ENCODE measurements around the gene SHKBP1.

Gene SHKBP1

DNA sequence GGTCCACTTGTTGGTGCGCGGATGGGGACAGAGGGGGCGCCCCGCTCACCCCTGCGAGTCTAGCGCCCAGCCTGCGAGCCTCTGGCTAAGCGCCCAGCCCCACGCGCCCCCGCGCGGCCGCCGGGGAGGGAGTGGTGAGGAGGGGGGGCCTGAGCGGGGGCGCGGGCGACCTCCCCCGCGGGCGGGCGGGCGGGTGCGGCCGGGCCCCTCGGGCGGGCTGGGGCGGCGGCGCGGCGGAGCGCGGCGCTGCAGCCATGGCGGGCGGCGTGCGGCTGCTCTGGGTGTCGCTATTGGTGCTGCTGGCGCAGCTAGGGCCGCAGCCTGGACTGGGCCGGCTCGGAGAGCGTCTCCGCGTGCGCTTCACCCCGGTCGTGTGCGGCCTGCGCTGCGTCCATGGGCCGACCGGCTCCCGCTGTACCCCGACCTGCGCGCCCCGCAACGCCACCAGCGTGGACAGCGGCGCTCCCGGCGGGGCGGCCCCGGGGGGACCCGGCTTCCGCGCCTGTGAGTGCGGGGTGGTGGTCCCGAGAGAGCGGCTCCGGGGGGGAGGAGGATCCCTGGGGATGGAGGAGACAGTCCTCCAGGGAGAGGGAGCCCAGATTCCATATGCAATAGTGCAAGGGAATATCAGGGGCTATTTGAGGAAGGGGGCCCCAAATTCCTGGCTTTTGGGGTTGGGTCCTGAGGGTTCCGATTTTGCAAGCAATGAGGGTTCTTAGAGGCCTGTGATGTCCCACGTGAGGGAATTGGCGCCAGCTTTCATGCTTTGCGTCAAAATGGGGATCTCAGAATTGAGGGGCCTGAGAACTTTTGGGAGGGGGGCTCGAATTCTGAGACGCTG lies 24.7 kb downstream of the SHKBP1 start, which contains the start of gene LTBP4:
TSS of gene LTBP4 (plus strand) at position 236 of the 841 bp plus-strand sequence. CDS start at position 255, 19 bp downstream.
- no peak for DNase-seq

DNA sequence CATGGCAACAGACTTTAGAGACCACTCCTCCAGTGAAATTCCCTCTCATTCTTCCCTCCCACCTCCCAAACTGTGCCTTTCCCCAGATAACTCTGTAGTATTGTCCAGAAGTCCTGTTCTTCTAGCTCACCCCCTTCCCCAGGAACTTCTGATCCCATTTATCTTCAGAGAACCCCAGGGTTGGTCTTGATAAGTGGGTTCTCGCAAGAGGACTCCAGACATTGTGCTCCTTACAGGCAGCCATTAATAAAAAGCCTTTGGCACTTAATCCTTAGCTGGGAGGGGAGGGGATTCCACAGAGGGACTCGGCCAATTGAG lies 26.4 kb downstream of the SHKBP1 start:
- no peak for DNase-seq

DNA sequence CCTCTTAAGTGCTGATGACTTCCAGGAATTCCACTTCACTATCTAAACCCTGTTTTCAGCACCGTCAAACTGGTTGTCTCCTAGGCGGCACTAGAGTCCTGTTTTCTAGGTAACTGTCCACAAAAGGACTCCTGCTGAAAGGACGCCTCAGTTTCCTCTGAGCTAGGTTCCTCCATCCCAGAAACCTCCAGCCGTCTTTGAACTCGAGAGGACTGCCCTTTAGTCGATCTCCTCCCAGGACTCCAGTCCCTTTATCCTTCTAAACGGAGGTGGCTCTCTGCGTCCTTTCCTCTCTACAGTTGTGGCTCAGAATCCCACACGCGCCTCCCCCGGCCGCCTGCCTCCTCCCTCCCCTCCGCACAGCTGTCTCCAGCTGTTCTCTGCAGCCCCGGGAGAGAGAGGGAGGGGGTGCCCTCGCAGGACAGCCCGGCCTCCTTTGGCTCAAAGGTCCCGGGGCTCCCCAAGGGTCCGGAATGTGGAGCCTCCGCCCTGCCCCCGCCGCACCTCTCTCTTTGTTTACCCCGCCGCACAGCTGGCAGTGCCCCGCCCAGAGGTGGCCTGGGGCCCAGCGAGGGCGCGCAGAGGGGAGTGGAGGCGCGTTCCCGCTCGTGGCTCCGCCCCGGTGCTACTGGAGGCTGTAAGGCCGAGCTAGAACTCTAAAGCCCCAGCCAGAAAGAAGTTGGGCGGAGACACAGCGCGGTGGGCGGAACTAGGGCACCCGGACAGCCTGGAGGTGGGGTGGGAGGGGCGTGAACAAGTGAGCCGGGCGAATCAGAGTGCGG lies 26.9 kb downstream of the SHKBP1 start:
- peak; percentile 65 to 69 for DNase-seq

DNA sequence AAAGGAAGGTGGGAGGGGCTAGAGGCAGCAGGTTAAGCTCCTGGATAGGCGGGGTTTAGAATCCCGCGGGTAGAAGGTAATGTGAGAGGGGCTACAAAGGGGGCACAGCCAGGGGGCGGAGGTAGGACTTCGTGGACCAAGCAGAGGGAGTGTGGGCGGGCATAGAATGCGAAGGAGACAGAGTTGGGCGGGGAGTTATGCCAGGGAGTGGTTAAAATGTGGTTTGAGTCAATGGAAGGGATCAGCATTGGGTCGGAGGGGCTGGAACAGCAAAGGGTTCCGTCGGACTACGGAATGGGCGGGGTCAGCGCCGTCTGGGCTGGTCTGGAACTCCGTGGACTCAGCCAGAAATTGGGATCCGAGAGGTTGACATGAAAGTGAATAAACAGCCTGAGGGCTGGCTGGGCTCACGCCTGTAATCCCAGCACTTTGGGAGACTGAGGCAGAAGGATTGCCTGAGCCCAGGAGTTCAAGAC lies 27.5 kb downstream of the SHKBP1 start:
- no peak for DNase-seq

DNA sequence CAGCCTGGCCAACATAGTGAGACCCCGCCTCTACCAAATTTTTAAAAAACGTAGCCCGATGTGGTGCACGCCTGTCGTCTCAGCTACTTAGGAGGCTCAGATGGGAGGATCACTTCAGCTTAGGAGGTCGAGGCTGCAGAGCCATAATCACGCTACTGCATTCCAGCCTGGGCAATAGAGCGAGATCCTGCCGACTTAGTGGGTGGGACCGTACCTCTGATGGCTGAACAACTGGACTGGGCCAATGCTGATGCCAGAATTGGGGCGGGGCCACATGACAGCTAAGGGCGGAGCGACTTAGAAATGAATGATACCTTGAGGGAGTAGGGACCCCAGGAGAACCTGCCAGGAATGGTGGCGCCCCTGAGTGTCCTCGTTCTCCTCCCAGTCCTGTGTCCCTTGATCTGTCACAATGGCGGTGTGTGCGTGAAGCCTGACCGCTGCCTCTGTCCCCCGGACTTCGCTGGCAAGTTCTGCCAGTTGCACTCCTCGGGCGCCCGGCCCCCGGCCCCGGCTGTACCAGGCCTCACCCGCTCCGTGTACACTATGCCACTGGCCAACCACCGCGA lies 28.1 kb downstream of the SHKBP1 start:
- DNase-seq, result no peak

DNA sequence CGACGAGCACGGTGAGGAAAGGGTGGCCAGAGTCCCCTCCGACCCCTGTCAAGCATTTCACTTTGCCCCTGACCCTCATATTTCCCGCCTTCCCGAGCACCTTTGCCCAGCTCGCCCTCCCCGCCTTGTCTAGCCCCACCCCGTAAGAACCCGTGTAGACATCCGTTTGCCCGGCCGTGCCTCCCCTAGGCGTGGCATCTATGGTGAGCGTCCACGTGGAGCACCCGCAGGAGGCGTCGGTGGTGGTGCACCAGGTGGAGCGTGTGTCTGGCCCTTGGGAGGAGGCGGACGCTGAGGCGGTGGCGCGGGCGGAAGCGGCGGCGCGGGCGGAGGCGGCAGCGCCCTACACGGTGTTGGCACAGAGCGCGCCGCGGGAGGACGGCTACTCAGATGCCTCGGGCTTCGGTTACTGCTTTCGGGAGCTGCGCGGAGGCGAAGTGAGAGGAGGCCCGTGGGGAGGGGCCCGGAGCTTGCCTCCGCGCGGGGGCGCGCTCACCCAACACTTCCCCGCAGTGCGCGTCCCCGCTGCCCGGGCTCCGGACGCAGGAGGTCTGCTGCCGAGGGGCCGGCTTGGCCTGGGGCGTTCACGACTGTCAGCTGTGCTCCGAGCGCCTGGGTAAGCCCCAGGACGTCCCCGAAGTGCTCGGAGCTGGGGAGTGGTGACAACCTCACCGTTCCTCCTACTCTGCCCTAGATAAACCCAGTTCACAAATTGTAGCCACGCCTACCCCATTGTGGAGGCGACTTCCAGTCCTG lies 28.7 kb downstream of the SHKBP1 start:
- DNase-seq, result no peak

DNA sequence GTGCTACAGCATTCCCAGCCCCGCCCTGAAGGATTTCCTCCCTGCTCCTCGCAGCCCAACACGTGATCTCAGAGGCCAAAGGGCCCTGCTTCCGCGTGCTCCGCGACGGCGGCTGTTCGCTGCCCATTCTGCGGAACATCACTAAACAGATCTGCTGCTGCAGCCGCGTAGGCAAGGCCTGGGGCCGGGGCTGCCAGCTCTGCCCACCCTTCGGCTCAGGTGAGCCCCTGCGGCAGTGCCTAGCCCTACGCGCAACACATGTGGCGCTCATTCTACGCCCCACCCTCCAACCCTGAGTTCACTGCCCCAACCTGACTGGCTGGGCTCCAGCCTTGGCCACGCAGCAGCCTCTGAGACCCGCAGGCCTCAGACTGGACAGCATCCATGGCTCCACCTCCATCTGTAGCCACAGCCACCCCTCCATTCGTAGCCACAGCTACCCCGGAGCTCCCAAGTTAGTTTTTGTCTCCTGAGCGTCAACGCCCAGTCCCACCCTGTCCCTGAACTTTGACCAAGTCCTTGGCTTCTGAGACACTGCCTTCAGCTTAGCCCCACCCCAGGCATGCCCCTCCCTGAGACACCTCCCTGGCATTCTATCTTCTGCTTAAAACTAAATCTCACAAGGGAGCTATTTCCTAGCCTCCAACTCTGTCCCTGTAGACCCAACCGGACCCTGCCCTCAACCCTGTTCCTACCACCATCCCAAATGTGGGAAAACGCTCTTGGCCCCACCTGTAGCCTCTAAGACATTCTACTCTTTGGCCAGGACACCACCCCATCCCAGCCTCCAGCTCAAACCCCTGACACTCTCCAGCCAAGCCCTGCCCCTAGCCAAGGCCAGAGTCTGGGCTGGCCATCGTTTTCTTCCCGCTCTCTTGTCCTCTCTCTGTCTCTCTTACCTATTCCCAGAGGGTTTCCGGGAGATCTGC lies 30.9 kb downstream of the SHKBP1 start:
- no peak for DNase-seq

DNA sequence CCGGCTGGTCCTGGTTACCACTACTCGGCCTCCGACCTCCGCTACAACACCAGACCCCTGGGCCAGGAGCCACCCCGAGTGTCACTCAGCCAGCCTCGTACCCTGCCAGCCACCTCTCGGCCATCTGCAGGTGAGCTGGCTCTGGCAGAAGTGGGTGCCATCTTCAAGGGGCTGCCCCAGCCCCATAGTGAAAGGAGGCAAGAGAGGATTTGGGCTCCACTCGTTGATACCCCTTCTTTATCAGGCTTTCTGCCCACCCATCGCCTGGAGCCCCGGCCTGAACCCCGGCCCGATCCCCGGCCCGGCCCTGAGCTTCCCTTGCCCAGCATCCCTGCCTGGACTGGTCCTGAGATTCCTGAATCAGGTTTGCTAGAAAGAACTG lies 31.6 kb downstream of the SHKBP1 start:
- no peak for DNase-seq

DNA sequence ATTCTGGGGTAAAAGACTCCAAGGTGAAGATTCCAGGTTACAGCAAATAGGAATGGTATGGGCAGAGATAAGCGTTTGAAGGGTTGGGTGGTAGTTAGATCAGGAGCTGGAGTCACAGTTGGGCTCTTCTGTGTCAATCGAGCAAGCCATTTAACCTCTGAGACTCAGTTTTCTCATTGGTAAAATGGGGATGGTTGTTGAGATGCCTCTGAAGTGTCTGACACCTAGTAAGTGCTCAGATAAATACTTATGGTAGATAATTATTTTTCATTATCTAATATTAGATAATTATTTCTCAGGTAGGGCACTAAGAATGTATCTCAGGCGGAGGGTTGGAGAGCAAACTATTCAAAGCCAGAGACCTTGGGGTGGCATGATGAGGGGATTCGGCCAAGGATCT lies 32.3 kb downstream of the SHKBP1 start:
- no peak for DNase-seq

DNA sequence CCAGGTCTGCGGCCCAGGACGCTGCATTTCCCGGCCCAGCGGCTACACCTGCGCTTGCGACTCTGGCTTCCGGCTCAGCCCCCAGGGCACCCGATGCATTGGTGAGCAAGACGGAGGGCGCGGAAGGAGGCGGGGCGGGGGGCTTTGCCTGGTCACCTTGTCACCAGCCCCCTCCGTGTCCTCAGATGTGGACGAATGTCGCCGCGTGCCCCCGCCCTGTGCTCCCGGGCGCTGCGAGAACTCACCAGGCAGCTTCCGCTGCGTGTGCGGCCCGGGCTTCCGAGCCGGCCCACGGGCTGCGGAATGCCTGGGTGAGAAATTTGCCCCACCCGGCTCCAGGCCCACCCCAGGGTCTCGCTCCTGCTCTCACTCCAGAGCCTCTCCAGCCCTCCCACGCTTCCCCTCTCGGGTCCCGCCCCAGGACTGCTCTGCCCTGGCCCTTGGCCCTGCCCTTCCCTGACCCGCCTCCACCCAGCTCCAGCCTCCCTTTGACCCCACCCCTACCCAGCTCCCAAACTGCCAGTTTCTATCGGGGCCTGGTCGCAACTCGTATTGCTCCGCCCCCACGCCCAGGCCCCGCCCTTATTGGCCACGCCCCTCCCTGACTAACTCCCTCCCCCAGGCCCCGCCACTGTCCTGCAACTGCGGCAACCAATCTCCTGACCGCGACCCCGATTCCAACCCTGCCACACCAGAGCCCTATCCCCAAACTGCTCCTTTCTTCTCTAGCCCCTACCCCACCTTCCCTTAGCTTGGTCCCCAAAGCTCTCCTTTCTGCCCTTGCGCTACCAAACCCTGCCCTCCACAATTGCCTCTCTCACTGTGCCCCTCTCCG lies 33.1 kb downstream of the SHKBP1 start:
- peak in 1 of 2 donors; percentile 85 for DNase-seq

DNA sequence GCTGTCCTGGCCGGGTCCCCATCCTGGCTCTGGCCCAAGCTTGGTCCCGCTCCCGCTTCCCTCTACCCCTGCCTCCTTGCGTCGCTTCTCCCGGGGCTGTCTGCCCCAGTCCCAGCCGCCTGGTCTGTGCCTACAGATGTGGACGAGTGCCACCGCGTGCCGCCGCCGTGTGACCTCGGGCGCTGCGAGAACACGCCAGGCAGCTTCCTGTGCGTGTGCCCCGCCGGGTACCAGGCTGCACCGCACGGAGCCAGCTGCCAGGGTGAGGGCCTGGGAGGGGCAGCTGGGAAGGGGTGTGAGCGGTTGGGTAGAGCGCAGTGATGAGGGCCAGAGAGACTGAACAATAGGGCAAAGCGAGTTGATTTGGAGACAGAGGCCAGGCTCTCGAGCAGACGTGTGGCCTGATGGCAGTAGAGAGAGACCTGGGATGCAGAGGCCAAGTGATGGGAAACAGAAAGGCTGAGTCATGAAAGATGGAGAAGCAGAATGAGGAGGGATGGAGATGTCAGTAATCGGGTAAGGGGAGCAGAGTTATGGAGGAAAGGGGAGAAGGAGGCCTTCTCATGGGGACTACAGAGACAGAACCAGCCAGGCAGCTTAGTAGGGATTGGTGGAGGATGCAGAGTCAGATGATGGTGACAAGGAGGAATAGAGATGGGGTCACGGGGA lies 33.9 kb downstream of the SHKBP1 start:
- peak in 1 of 2 donors; percentile 16 for DNase-seq

DNA sequence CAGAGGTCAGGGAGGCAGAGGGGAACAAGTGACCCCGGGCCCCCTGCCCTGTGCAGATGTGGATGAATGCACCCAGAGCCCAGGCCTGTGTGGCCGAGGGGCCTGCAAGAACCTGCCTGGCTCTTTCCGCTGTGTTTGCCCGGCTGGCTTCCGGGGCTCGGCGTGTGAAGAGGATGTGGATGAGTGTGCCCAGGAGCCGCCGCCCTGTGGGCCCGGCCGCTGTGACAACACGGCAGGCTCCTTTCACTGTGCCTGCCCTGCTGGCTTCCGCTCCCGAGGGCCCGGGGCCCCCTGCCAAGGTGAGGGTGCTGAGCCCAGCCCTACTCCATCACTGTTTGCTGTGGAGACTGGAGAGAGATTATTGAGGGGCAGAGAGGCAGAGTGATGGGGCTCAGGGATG lies 34.4 kb downstream of the SHKBP1 start:
- no peak for DNase-seq

DNA sequence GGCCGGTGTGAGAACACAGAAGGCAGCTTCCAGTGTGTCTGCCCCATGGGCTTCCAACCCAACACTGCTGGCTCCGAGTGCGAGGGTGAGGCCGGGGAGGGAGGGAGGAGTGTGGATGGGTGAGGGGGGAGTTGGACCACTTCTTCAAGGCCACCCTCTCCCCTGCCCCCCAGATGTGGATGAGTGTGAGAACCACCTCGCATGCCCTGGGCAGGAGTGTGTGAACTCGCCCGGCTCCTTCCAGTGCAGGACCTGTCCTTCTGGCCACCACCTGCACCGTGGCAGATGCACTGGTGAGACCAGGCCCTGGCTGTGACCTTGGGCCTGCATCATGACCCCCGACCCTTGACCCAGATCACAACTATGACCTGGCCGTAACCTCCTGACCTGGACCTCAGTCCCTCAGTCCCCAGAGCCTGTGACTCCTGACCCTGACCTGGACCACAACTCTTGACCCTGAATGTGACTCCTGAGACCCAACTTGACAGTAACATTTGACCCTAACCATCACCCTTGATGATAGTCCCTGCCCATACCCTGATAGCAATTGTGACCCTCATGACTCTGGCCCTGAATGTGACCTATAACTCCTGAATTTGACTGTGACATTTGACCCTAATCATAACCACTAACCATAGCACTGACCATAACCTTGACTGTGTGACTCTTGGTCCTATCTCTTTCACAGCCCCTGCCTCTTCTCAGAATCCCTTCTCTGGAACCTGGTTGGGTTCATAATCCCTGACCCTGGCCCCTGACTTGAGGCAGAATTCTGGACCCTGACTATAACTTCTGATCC lies 35.4 kb downstream of the SHKBP1 start:
- DNase-seq, result no peak

DNA sequence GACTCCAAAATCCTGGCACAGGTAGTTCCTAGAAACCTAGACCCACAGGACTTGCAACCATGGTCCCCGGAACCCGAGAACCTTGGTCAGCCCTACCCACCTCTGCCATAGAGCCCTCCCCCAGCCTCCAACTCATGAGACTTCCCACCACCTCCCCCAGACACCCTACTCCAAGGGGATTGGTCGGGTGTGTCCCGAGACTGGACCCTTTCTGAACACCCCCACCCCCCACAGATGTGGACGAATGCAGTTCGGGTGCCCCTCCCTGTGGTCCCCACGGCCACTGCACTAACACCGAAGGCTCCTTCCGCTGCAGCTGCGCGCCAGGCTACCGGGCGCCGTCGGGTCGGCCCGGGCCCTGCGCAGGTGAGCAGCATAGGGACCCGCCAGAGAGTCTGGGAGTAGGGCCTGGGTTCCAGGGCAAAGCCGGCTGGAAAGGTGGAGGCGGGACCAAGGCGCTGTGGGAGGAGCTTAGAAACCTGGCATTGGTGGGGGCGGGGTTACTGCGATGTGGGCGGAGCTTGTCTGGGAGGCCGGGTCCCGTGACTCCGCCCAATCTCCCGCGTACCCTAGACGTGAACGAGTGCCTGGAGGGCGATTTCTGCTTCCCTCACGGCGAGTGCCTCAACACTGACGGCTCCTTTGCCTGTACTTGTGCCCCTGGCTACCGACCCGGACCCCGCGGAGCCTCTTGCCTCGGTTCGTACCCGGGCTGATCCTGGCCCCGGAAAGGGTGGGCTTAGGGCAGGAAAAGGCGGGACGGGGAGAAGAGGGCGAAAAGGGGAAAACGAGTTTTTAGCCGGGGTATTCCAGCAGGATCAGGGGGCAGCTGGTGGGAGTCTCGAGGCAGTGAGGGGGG lies 36.4 kb downstream of the SHKBP1 start:
- peak in 1 of 2 donors; percentile 36 for DNase-seq

DNA sequence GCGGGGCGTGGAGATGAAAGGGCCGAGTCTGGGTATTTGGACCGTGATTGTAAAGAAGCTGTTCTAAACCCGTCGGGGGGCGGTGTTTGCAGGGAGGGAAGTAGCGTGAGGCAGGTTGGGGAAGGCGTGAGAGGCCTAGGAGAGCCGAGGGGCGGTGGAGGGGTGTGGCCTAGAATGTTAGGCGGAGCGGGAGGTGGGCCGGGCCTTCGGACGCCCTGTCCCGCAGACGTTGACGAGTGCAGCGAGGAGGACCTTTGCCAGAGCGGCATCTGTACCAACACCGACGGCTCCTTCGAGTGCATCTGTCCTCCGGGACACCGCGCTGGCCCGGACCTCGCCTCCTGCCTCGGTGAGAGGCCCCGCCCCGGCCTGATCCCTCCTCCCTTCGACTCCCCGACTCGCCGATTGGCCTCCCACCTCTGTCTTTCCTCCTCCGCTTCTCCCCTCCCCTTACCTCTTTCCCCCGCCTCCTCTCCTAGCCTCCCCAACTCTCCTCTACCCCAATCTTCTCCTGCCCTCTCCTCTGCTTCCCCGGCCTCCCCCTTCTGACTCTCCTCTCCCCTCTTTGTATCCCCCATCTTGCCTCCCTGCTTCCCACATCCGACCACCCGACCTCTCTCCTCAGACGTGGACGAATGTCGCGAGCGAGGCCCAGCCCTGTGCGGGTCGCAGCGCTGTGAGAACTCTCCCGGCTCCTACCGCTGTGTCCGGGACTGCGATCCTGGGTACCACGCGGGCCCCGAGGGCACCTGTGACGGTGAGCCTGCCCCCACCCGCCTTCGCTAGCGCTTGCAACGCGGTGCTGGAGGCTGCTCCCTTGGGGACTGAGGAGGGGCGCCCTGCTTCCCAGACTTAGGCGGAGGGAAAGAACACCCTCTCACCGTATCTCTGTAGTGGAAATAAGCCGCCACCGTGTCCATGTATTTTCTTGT lies 37.3 kb downstream of the SHKBP1 start:
- peak; percentile 35 to 54 for DNase-seq

DNA sequence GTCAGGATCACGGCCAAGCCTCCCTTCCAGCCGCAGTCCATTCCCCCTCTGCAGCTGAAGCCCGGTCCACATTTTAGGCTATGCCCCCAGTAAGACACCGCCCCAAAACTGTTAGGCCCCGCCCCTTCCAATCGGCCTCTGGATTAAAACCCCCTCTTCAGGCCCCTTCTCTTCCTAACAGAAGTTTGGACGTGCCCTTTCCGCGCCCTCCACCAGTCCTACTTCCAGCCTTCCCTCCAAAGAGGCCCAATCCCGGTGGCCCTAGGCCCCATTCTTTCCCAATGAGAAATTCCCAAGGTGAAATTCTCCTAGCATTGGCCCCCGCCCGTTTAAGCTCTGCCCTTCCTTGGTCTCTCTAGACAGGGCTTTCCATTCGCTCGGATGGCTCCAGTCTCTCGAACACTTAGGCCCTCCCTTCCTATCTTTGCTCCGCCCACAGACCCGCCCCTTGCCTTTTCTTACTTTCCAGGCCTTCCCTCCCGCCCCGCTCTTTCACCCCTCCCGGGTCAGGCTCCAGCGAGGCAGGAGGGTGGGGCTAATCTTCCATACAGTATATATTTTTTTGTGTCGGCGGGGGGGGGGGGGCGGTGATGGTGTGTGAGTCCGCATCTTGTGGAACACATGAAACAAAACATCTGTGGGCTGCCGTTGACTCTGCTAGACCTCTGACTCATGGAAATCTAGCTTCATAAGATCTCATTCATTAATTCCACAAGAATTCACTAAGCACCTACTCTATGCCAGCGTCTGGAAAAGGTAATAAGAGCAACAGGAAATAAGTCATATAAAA lies 38.1 kb downstream of the SHKBP1 start:
- DNase-seq, result no peak

All from bone marrow (tissue), 2 donors.